Measurements from ENCODE around the gene PIEZO2. TPM values are rescaled to one million over a fixed set of nuclear protein-coding genes. Genes with fewer than 3 reads are reported as not detected.

PIEZO2 gene
- total and polyA plus RNA-seq, 4 donors, result 2.6 to 233 (median 18.8) TPM

DNA sequence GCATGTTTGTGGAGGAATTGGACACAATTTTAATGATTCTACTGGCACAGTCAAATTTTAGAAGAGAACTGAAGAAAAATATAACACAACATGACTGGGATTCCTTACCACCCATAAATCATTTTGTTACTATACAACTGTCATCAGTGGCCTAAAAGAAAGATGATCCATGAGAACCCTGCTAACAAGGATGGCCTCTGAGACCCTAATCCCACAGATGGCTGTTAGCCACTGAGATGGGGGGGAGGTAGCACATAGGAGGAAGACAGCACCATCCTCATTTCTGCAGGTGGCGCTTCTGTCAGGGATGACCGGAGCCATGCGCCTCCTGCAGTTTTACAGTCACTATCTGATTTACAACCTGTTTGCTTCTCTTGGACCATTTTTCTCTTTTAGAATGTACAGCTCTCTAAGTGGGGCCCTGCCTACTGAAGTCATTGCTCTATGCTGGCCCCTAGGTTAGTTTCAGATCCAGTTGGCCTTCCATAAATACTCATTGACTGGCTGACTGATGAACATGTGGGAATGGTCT, 343.7 kb downstream of the PIEZO2 start:
- 97 to 100% methylated on average over 3 of the region's 3 CpGs for WGBS, 2 donors
- Histone ChIP-seq H3K4me3 (no peak overlapping the region), H3K4me1 (ENCODE audit: control insufficient read depth in 5 of 5, insufficient read depth in 5 of 5, low read length in 5 of 5) (peaks cover 0 to 8% (median 6%) of the 10 kb centered on the region in 5 donors), H3K27ac (ENCODE audit: low read depth in 1 of 2, low read length in 1 of 2) (no peak overlapping the region), H3K36me3 (ENCODE audit: control insufficient read depth in 4 of 4, insufficient read depth in 4 of 4, low read length in 4 of 4) (peaks cover 0 to 38% (median 6%) of the 10 kb centered on the region in 4 donors), H3K27me3 (ENCODE audit: control insufficient read depth in 3 of 3, insufficient read depth in 3 of 3, low read length in 2 of 3) (no peaks in the 10 kb centered on the region), H3K9me3 (ENCODE audit: control insufficient read depth in 4 of 4, insufficient read depth in 3 of 4, low read length in 3 of 4) (no peaks in the 10 kb centered on the region), H3K9ac (ENCODE audit: insufficient read depth in 1 of 2, low read length in 2 of 2) (no peak overlapping the region)
- DNase-seq (no peak), ATAC-seq (ENCODE audit: insufficient read depth, low FRiP score) (no peak)
- TF ChIP-seq CTCF (IDR thresholded peaks at IDR 0.05; ENCODE audit: control extremely low read depth, extremely low read depth), result no peak

DNA sequence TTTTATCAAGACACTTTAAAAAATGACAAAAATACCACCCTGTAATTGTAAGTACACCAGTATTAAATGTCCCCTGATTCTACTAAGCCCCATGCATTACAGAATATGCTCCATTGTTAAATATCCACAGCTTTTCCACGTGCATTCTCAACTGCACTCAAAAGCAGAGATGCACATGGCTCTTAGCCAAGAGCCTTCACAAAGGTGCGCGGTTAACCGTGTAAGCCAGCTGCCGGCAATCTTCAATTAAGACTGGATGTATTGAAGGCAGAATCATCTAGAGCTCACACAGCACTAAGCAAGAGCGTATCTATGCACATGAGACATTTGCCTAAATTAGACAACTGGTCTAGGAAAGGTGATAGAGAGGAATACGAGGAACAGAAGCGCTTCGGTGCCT, 345.2 kb downstream of the PIEZO2 start:
- no peaks in the 10 kb centered on the region for H3K9me3 ChIP-seq (ENCODE audit: control insufficient read depth in 4 of 4, insufficient read depth in 3 of 4, low read length in 3 of 4)
- H3K4me1 ChIP-seq (ENCODE audit: control insufficient read depth in 5 of 5, insufficient read depth in 5 of 5, low read length in 5 of 5), result peaks cover 0 to 8% (median 6%) of the 10 kb centered on the region in 5 donors
- WGBS, 2 donors, result 83 to 87% methylated on average over 9 of the region's 9 CpGs
- no peak overlapping the region for H3K4me3 ChIP-seq
- DNase-seq, result no peak
- no peaks in the 10 kb centered on the region for H3K27me3 ChIP-seq (ENCODE audit: control insufficient read depth in 3 of 3, insufficient read depth in 3 of 3, low read length in 2 of 3)
- ATAC-seq (ENCODE audit: insufficient read depth, low FRiP score), result no peak
- no peak overlapping the region for H3K9ac ChIP-seq (ENCODE audit: insufficient read depth in 1 of 2, low read length in 2 of 2)
- H3K27ac ChIP-seq (ENCODE audit: low read depth in 1 of 2, low read length in 1 of 2), result no peak overlapping the region
- H3K36me3 ChIP-seq (ENCODE audit: control insufficient read depth in 4 of 4, insufficient read depth in 4 of 4, low read length in 4 of 4), result peaks cover 0 to 48% (median 6%) of the 10 kb centered on the region in 4 donors
- no peak for TF ChIP-seq CTCF (IDR thresholded peaks at IDR 0.05; ENCODE audit: control extremely low read depth, extremely low read depth)

DNA sequence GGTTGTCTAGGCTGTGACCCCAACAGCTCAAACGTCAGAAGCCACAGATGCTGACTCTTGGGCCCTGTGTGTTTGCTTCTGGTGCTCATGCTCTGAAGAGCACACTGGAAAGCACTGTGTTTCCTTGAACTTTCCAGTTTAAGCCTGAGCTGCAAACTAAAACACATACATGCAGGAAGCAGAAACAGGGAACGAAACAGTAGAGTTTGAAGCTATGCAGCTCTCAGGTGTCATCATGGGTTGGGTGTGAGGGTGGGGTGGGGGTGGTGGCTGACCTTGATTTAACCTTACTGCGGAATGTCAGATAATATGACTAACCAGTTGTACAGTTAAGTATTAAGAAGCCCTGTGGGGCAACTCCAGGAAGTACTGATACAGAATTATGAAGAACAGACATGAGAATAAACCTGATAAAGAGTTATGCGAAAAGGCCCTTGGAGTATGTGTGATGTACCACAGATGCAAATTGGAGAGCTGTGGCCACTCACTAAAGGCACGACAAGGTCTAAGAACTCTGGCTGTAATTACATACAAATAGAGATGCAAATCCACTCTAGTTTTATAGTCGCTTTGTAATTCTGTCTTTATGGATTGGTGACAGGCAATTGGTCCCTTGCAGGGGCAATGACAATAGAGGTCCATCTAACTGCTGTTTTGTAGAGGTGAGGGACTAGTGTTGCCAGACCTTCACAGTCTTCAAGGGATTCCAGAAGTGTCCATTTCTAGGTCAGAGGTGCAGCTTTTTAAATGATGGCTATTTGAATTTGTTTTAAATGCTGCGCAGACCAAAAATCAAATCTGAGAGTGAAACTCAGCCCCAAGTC, 350.4 kb downstream of the PIEZO2 start:
- H3K27ac ChIP-seq (ENCODE audit: low read depth in 1 of 2, low read length in 1 of 2), result no peak overlapping the region
- TF ChIP-seq CTCF (IDR thresholded peaks at IDR 0.05; ENCODE audit: control extremely low read depth, extremely low read depth), result no peak
- ATAC-seq (ENCODE audit: insufficient read depth, low FRiP score) (no peak), DNase-seq (peak in 1 of 3 donors; percentile 31)
- H3K27me3 ChIP-seq (ENCODE audit: control insufficient read depth in 3 of 3, insufficient read depth in 3 of 3, low read length in 2 of 3), result no peaks in the 10 kb centered on the region
- H3K4me1 ChIP-seq (ENCODE audit: control insufficient read depth in 5 of 5, insufficient read depth in 5 of 5, low read length in 5 of 5), result peaks cover 0 to 12% (median 3%) of the 10 kb centered on the region in 5 donors
- H3K4me3 ChIP-seq, result no peak overlapping the region
- peaks cover 0 to 62% (median 10%) of the 10 kb centered on the region in 4 donors for H3K36me3 ChIP-seq (ENCODE audit: control insufficient read depth in 4 of 4, insufficient read depth in 4 of 4, low read length in 4 of 4)
- WGBS, 2 donors, result 62 to 71% methylated on average over 7 of the region's 7 CpGs
- no peak overlapping the region for H3K9ac ChIP-seq (ENCODE audit: insufficient read depth in 1 of 2, low read length in 2 of 2)
- H3K9me3 ChIP-seq (ENCODE audit: control insufficient read depth in 4 of 4, insufficient read depth in 3 of 4, low read length in 3 of 4), result no peaks in the 10 kb centered on the region
